Anterior cingulate cortex (tissue), 58 donors: ENCODE measurements around the gene CCIN.
A peak's percentile ranks its signal among the peaks of the same experiment; 100 is the strongest.
"Not testable (repeated sequence)": the region's sequence is repeated elsewhere in the genome, so short reads cannot be mapped to it uniquely, and the experiment has no call there.

Source experiments
- DNase-seq, 58 donors: peaks; one replicate each; lab custom pipeline; 2025; lab: John Stamatoyannopoulos, UW

The CCIN gene

DNA sequence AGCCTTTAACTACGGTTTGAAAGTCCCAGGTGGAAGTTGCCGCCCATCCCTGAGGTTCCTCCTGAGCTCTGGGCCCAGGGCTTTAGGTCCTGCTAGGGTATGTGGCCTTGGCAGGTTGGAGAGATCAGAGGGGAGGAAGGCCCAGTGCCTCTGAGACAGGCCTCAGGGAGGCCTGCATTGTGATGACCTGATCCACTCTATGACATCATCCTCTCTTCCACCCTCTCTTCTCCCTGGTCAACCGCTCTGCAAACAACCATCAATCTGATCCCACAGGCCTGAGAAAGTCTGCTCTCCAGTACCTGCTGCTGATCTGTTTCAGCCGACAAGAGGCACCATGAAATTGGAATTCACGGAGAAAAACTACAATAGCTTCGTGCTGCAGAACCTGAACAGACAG, at the start of gene CCIN:
Gene CCIN, plus strand, starts transcription at position 223 of the 400 bp plus-strand sequence. Its CDS starts 115 bp downstream, at position 338.
- no peak for DNase-seq

DNA sequence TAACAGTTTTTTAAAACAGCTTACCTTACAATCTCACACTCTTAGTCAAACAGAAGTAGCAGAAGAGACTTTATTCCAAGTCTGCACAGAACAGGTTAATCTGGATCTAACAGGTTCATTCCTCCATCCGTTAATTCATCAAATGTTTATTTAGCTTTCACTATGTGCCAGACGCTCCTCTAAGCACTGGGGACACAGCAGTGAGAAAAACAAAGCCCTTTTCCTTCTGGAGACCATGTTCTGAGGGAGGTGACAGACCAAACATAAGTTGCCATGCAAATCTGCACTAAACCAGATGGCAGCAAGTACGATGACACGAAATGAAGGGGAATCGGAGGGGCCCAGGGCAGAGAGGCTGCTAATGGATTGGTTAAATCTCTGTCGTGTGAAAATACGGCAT, 49.7 kb upstream of the CCIN start:
- no peak for DNase-seq

DNA sequence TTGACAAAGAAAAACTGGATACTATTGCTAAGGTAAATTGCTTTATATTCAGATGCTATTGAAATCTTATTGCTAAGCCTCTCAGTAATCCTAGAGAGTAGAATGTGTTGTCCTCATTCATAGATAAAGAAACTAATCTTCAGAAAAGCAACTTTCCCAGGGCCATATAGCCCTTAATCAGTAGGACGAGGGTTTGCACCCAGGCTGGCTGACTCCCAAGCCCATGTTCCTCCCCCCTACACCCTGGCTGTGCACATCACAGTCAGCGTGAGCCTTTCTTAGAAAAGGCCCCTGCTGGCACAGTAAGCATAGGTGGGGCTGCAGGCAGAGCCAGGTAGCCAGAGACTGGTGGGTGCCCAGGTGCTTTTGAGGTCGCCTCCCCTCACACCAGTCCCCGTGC, 48.5 kb upstream of the CCIN start:
- DNase-seq = no peak

DNA sequence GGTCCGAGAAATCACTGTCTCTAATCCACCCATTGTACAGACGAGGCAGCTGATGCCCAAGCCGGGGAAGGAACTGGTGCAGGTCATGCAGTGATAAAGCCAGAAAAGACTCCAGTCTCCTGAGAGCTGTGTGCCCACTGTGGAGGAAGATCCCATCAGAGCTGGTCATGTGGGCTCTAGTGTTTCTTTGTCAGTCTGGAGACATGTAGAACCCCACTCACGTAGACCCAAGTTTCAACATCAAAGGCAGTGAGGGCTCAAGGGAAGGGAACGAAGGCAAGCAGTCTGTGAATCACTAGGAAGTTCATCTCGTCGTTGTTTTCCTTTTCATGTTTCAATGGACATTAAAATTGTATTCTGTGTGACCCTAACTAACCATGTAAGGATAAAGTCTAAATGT, 47.2 kb upstream of the CCIN start:
- DNase-seq = no peak

DNA sequence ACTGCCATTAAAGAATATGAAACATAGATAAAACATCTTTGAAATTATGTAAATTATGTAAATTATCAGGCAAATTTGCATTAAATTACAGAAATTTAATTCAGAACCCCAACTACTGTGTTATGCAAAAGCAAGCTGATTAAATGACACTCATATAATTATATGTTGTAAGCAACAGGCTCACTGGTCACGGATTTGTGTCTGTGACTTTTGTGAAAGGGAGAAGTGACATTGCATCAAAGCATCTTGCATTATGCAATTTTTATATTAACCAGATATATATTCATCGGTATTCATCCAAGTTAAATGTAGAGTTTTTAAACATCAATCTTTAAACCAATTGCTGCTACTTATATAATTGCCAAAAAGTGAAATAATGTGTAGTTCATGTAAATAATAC, 45.7 kb upstream of the CCIN start:
- DNase-seq = no peak

DNA sequence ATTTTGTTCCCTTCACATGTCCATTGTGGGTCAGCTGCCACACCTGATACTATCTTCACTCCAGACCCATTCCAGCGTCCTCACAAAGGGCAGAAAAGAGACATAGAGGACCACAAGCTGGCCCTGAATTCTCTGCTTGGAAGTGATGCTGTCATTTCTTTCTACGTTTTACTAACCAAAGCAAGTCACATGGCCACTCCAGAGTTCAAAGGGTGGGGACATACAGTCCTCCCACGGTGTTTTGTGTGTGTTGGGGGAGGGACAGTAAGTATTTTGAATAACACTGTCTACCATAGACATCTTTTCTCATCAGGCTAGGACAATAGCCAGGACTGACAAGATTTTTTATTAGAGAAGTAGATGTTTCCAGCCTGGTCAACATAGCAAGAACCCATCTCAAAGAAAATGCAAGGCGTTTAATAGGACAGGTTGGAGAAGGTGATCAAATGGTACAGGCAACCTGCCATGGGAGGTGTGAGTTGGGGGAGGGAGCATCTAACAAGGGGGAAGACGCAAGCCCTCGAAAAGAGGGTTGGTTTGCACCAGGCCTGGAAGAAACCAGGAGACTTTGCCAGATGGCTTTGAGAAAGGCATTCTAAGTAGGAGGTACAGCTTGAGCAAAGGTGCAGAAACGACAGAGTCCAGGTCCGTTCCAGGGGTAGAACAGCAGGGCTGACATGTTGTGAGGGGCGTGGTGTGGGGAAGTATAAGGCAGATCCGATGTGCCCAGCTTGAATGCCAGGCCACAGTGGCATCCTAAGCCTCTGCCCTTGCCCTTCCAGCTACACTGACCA, 43.9 kb upstream of the CCIN start:
- DNase-seq = no peak

DNA sequence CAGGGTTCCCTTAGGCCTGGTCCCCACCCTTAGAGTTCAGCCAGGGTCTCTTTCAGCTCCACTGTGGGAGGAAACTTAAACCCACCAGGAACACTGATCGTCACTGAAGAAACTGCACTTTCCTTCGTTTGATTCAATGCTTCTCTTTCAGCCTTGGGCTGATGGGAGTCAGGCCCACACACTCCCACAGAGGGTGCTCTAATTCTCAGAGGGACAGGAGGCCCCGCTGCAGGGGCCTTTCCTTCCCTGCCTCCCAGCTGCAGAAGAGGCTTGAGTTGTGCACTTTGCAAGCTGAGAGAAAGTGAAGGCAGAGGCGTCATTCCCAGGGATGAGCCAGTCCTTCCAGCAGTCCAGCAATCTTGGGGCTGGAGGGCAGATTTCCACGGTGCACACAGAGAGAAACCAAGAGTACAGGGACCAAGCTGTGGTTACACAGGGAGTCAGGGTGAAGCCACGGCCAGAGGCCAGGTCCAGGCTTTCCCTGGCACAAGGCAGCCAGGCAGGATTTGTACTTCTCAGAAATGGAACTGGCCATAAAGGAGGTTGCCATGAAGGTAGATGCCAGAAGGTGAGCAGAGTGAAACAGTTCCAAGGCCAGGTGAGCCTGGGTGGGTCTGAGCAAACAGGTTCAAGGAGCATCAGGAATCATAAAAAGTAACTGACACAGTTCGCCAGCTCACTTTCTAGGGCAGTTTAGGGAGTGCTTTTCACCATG, 43.0 kb upstream of the CCIN start:
- no peak for DNase-seq

DNA sequence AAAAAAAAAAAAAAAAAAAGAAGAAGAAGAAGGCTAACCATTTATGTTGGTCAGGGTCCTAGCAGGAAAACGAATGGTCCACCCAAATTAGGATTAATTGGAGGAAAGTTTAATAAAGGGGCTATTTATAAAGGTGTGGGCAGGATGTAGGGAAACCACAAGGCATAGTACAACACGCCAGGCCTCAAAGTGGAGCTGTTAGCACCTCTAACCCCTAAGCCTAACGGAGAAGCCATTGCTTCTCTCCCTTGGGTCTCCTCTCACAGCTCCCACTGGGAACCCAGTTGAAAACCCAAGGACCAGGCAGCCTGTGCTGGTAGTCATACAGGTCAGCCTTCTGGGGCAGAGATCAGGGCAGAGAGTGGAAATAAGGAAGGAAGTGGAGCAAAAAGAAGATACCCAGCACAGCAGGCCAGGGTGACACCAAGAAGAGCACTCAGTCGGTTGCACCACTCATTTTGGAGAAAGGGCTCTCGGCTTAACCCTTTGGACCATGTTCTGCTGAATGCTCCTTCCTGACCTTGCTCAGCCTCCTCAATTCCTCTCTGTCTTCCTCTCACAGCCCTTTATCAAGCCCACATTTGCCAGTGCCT, 41.4 kb upstream of the CCIN start:
- no peak for DNase-seq

DNA sequence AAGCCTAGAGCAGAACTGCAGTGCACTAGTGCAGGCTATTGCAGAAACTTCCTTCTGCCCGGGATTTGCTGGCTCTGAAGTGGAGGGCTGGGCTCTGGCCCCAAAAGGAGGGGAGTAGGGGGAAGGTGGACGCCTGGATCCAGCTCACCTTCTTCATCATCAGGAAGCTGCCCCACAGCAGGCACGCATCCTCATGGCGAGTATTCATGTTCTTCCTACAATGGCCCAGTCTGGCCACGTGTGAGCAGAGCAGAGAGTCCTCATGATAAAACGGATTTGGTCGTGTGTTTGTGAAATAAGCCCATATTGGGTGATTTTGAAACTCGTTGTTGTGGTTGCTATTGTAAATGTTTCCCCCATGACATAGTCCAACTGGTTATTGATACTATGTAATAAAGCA, 40.8 kb upstream of the CCIN start:
- no peak for DNase-seq

DNA sequence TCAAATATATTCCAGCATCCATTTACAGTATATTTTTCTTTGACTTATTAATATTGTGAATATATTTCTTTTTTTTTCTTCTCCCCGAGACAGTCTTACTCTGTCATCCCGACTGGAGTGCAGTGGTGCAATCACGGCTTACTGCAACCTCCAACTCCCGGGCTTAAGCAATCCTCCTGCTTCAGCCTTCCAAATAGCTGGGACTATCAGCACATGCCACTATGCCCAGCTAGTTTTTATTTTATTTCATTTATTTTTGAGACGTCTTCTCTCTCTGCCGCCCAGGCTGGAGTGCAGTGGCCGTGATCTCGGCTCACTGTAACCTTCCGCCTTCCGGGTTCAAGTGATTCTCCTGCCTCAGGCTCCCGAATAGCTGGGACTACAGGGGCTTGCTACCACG, 40.0 kb upstream of the CCIN start:
- DNase-seq = no peak

DNA sequence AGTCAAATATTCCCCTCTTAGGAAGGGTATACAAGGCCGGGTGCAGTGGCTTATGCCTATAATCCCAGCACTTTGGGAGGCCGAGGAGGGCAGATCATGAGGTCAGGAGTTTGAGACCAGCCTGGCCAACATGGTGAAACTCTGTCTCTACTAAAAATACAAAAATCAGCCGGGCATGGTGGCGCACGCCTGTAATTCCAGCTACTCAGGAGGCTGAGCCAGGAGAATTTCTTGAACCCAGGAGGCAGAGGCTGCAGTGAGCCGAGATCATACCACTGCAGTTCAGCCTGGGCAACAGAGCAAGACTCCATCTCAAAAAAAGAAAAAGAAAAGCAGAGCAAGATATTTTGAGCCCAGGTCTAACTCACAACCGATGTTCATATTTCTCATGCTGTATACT, 37.5 kb upstream of the CCIN start:
- DNase-seq = not testable (repeated sequence)

DNA sequence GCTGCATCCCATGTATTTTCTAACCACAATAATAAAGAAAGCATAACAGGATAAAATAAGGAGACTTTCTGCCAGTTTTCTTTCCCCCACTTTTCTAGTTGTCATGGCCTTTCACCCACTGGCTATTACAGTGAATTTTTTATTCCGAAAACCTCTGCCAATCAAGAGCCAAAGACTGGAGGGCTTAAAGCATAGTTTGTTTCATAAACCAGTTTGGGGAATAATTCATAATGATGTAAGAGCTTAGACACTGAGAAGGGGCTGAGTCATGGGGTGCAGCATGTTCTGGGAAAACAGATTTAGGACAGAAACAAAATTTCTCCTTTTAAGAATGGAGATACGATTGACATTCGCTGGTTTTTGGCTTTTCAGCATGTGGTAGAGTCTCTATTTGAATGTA, 37.1 kb upstream of the CCIN start:
- no peak for DNase-seq

DNA sequence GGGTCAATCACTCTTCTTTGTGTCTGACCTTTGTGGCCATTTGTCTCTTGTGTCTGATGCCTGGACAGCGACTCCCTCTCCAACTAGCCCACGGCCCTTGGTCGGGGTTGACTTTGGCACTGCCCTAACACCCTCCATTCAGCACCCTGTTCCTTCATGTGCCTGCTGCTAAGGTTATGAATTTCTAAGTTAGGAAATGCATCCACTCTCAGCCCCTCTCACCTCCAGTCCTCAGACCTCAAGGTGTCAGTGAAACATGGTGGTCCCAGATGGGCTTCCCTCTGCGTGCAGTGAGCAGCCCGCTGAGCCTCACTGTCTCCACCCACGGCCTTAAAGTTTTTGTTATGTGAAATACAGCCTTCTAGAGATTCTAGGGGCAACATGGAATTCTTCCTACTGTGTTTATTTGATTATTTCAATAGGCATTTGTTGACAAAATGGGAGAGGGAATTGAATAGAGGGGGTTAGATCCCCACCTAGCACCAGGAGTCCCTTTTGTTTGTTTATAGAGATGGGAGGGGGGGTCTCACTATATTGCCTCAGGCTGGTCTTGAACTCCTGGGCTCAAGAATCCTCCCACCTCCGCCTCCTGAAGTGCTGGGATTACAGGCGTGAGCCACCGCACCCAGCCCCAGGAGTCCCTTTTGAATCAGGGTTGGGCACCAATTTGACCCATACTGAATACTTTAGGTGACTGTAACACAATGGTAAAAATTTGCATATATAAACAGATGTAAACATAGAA, 34.3 kb upstream of the CCIN start:
- DNase-seq = no peak

DNA sequence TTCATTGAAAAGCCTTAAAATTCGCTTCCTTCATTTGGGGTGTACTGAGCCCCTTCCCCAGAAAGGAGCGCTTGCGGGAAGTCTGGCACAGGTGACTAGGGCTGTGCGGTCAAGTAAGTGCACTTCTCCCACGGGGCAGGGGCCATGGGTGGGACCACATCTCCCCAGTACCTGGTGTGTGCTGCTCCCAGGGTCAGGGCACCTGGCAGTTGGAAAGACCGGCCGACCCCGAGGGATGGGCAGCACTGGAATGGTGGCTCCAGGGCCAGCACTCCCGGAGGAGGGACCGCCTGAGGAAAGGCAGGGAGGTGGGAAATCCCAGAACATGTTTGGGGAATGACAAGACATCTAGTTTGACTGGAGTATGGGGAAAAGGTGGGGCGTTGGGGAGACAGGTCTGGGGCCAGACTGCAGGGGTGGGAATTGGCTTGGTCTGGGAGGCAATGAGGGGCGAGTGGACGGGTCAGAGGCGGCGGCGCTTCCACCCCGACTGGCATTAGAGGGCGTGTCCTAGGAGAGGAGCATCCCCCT, 33.4 kb upstream of the CCIN start:
- no peak for DNase-seq

DNA sequence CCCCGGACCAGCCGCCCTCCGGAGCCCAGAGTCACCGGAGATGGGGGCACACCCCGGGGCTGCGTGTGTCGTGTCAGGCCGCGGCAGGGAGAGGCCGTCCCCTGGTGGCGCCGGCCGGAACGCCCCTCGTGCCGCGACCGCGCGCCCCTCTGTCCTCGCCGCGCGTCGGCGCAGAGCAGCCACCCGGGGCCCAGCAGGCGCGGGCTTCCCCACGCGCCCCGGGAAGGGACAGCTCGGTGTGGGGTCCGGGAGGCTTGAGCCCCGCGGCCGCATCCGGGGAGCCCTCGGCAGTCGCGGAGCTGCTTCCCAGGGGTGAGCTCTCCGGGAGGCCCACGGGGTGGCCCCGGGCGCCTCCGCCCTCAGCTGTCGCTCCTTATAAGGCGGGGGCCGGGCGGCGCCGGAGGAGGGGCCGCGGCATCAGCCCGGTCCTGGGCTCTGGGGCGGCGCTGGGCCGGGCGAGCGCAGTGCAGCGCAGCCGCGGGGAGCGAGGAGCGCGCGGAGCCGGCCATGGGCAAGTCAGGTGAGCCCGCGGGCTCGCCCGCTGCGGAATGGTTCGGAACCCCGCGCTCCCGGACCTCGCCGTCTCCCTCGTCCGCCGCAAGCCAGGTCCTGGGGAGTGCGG, 32.8 kb upstream of the CCIN start, which contains the start of gene GLIPR2:
Gene GLIPR2, plus strand, starts transcription at position 462 of the 622 bp plus-strand sequence. Its CDS starts 46 bp downstream, at position 508.
- DNase-seq = peak in 48 of 58 donors; percentile 21 to 77 (median 54)

DNA sequence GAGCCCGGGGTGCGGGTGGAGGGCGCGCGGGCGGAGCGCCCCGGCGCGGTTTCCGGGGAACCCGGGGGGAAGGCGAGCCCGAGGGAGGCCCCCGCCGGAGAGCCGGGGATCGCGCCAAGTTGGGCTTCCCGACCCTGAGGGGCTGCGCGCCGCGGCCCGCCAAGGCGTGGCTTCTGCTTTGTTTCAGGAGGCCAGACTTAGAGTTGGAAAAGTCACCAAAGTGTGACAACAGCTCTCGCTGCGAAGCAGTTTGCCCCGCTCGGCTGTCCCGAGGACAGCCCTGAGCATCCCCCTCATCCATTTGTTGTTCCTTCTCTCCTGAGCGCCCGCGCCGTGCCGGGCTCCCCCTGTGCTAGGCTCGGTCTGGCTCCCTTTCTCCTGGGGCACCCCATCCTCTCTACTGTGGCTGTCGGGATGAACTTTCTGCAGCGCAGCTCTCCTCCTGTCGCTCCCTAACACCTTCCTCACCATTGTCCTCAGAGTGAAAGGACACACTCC, 32.2 kb upstream of the CCIN start:
- peak in 2 of 58 donors; percentile 20 to 49 for DNase-seq

DNA sequence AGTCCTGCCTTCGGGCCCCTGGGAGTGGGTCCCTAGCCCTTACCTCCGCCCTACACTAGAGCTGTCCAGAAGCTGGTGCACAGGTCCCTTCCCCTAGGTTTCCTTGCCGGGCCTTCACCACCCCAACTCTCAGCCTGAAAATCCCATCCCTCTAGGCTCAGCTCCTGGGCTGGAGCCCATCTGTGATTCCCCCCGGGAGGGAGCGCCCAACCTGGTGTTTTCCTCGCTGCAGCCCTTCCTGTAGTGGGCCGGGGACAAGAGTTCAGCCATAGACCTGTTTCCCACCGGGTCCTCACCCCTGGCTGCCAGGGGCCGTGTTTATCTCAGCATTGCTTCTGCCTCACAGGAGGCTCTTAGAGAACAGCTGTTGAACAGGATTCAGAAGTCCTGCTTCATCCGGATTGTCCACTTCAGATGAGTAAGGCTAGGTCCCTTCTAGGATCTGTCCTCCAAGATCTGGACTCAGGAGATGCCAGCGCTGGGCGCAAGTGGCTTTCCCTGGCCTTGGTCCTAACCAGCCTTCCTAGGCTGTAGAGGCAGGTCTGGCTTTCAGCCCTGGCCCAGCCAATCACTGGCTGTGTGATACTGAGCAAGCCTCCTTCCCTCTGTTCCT, 31.7 kb upstream of the CCIN start:
- peak in 9 of 58 donors; percentile 10 to 56 (median 30) for DNase-seq

DNA sequence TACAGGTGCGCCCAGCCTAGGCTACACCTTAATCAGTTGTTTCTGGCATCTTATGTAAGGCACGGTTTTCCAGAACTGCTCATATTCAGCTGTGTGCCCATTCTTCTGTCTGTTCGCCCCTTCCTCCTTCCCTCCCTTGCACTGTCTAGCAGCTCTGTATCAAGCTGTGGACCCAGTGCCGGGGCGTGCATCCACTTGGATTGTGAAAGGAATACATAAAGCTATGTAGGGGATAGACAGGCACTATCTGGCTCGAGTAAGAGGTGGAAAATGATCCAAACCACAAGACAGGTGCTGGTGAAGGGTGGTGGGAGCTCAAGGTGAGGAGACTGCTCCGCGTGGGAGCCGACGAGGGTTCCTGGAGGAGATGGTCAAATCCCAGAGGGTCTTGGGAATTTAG, 30.7 kb upstream of the CCIN start:
- DNase-seq = no peak

DNA sequence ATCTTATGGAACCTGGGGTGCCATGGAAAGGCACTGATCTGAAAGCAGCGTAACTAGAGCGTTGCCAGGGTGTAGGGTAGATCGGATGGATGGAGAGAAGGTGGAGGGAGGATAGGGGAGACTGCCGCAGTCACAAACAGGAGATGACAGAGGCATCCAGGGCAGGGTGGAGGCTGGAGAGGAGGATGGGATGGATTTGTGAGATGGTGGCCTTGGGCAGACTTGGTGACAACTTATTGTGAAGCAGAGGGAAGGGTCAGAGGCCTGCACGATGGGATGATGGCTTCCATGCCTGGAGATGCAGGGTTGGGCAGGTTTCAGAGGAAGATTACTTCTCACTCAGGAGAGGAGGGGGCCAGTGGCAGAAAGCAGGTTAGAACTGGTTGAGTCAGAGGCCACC, 30.3 kb upstream of the CCIN start:
- DNase-seq = no peak
